T-cell (primary cell): ENCODE measurements around the gene FAM89B. TPM values are rescaled to one million over a fixed set of nuclear protein-coding genes. Genes with fewer than 3 reads are reported as not detected.

Source experiments
- ATAC-seq, 4 experiments: fragments of 200-7000 bp in 3 of 4; fragments of 150-1000 bp in 1 of 4; cut with Tn5 transposase; replicated peaks in 1 of 4; 1 replicate in 3 of 4; 2 replicates in 1 of 4; pipeline ENCODE4 v1.10.0; 2021; ENCODE audit warnings: moderate library complexity in 3 of 4, mild to moderate bottlenecking in 2 of 4, moderate number of reproducible peaks in 1 of 4
- CTCF ChIA-PET, 2 donors: fragments of 300-600 bp; sonication (Branson Sonifier 250); formaldehyde crosslinking; loops; one replicate each; lab custom pipeline; 2022; ENCODE audit warnings: antibody characterized with exemption in 2 of 2; lab: Charles Lee
- POLR2A ChIA-PET, 2 donors: fragments of 300-600 bp; sonication (Branson Sonifier 250); formaldehyde crosslinking; loops; one replicate each; lab custom pipeline; 2022; ENCODE audit warnings: antibody characterized with exemption in 2 of 2; lab: Charles Lee
- DNase-seq, 35 experiments: peaks; one replicate each; pipeline versions ENCODE4 v3.0.0 to v3.0.0-alpha.2; 2013 to 2023
- H3K27ac ChIP-seq: one replicate; pipeline ENCODE4 v1.5.1; 2013; ENCODE audit warnings: low read length
- H3K27me3 ChIP-seq, 2 experiments: replicated peaks in 1 of 2; 1 replicate in 1 of 2; 2 replicates in 1 of 2; pipeline versions ENCODE4 v1.6.1 to v1.7.0; 2013; ENCODE audit warnings: low read length in 1 of 2, mixed read lengths in 1 of 2; ENCODE audit not compliant: control insufficient read depth in 2 of 2, insufficient read depth in 2 of 2; ENCODE audit errors: extremely low read depth in 1 of 2
- H3K36me3 ChIP-seq, 2 donors: 1 replicate in 1 of 2; 2 replicates in 1 of 2; pipeline versions ENCODE4 v1.6.1 to v1.7.0; 2013; ENCODE audit warnings: low read length in 1 of 2; ENCODE audit not compliant: control insufficient read depth in 2 of 2, insufficient read depth in 1 of 2; ENCODE audit errors: extremely low read depth in 1 of 2
- H3K4me1 ChIP-seq, 2 experiments: 1 replicate in 1 of 2; 2 replicates in 1 of 2; pipeline versions ENCODE4 v1.6.1 to v1.7.0; 2013; ENCODE audit warnings: low read length in 2 of 2, mixed read lengths in 1 of 2; ENCODE audit not compliant: insufficient read depth in 2 of 2, control insufficient read depth in 1 of 2; ENCODE audit errors: extremely low read depth in 1 of 2
- H3K4me3 ChIP-seq, 2 donors: 1 replicate in 1 of 2; 2 replicates in 1 of 2; pipeline versions ENCODE4 v1.5.1 to v1.7.0; 2013; ENCODE audit warnings: mild to moderate bottlenecking in 2 of 2, low read length in 1 of 2, moderate library complexity in 1 of 2; ENCODE audit not compliant: control insufficient read depth in 1 of 2; ENCODE audit errors: extremely low read depth in 1 of 2
- H3K9me3 ChIP-seq: 2 replicates; pipeline ENCODE4 v1.7.0; 2013
- H3K27ac Mint-ChIP-seq, 2 donors: one replicate each; pipeline ENCODE4 v1.8.0; 2020 to 2021; ENCODE audit warnings: mild to moderate bottlenecking in 2 of 2, mixed read lengths in 2 of 2
- H3K27me3 Mint-ChIP-seq, 2 donors: one replicate each; pipeline ENCODE4 v1.8.0; 2021 to 2022; ENCODE audit warnings: mixed read lengths in 2 of 2
- H3K36me3 Mint-ChIP-seq: one replicate; pipeline ENCODE4 v1.8.0; 2021; ENCODE audit warnings: mixed read lengths
- H3K4me1 Mint-ChIP-seq, 3 donors: one replicate each; pipeline ENCODE4 v1.8.0; 2020 to 2022; ENCODE audit warnings: mixed read lengths in 3 of 3, mild to moderate bottlenecking in 1 of 3
- H3K4me3 Mint-ChIP-seq, 3 donors: one replicate each; pipeline ENCODE4 v1.8.0; 2020 to 2022; ENCODE audit warnings: mild to moderate bottlenecking in 3 of 3, mixed read lengths in 3 of 3, moderate library complexity in 3 of 3
- H3K9me3 Mint-ChIP-seq, 3 donors: one replicate each; pipeline ENCODE4 v1.8.0; 2020 to 2022; ENCODE audit warnings: mixed read lengths in 3 of 3
- whole genome bisulfite sequencing: methylation state at CpG from one replicate; pipeline ENCODE4 v1.1.5; 2013; ENCODE audit warnings: missing lambda C conversion rate; ENCODE audit not compliant: insufficient coverage; 5-methylcytosine and 5-hydroxymethylcytosine counted together
- total RNA-seq, 35 experiments: library from RNA in 6 of 35; stranded (reverse) in 6 of 35; fragments of 120-200 nt in 1 of 35; gene quantifications; one replicate each; pipeline versions ENCODE4 v1.2.1 to v1.2.4 and lab custom pipeline; 2013 to 2026

FAM89B gene
- total RNA-seq, 5 donors from 2014 or later (not counting 1 experiment from before 2014, with no cell fraction given): 36.3 to 72.9 (median 69.3) TPM

GRCh38 chr11:65623177-65623576 lies 50.8 kb downstream of the FAM89B start:
- Histone ChIP-seq H3K27ac (no peak overlapping the region), H3K4me3 (no peak overlapping the region), H3K4me1 (peaks cover 0 to 38% of the 10 kb centered on the region in 2 experiments), H3K9me3 (no peaks in the 10 kb centered on the region), H3K36me3 (peaks cover 34 to 95% of the 10 kb centered on the region in 2 donors), H3K27me3 (no peaks in the 10 kb centered on the region)
- no peak for DNase-seq
- WGBS: 98% methylated on average over 14 of the region's 14 CpGs
- POLR2A ChIA-PET: interaction anchor here in 1 of 2 donors (0.6 kb wide), 1 partner anchor 26 kb away, joined by 3 read pairs; no protein-coding TSS in a partner anchor
- H3K9me3 Mint-ChIP-seq: no peaks in the 10 kb centered on the region
- no peaks in the 10 kb centered on the region for H3K27me3 Mint-ChIP-seq
- H3K4me1 Mint-ChIP-seq: peaks cover 11 to 22% (median 20%) of the 10 kb centered on the region in 3 donors
- ATAC-seq: no peak
- H3K4me3 Mint-ChIP-seq: no peak overlapping the region
- CTCF ChIA-PET: interaction anchor here in 1 of 2 donors (0.8 kb wide), 1 partner anchor 157 kb away, joined by 3 read pairs; the partner anchor contains the start of gene AP5B1
- H3K36me3 Mint-ChIP-seq: peaks cover 20% of the 10 kb centered on the region
- no peak overlapping the region for H3K27ac Mint-ChIP-seq

Other genes with a start within 250 kb of the FAM89B start
- 10 to 100 TPM; 57.9 to 95.4 (median 91.7) TPM for gene DPF2, start 238.7 kb upstream of the FAM89B start, total RNA-seq
- 1 to 10 TPM in 2 of 5 donors, under 1 TPM in 3; 0.48 to 1.3 (median 0.92) TPM for gene TIGD3, start 217.8 kb upstream of the FAM89B start, total RNA-seq
- 10 to 100 TPM; 18.7 to 72.2 (median 22.6) TPM for gene SLC25A45, start 189.9 kb upstream of the FAM89B start, total RNA-seq
- 10 to 100 TPM; 35.6 to 79.1 (median 77.8) TPM for gene FRMD8, start 185.9 kb upstream of the FAM89B start, total RNA-seq
- gene NEAT1, start 149.7 kb upstream of the FAM89B start, total RNA-seq: 1,000 to 10,000 TPM in 1 of 5 donors, 100 to 1,000 TPM in 4; 368 to 1,017 (median 906) TPM
- gene MALAT1, start 73.5 kb upstream of the FAM89B start, total RNA-seq: over 10,000 TPM; 21,382 to 33,585 (median 22,045) TPM
- gene SCYL1, start 47.5 kb upstream of the FAM89B start, total RNA-seq: 10 to 100 TPM; 66.4 to 96.8 (median 76.8) TPM
- 100 to 1,000 TPM; 200 to 364 (median 284) TPM for gene LTBP3, start 14.2 kb upstream of the FAM89B start, total RNA-seq
- 10 to 100 TPM; 32.5 to 36.9 (median 34.5) TPM for gene ZNRD2, start 2.1 kb upstream of the FAM89B start, total RNA-seq
- gene EHBP1L1, start 3.5 kb downstream of the FAM89B start, total RNA-seq: 100 to 1,000 TPM; 115 to 170 (median 150) TPM
- gene KCNK7, start 23.3 kb downstream of the FAM89B start, total RNA-seq: 1 to 10 TPM; 2.3 to 8.0 (median 3.6) TPM
- 100 to 1,000 TPM in 2 of 5 donors, 10 to 100 TPM in 3; 60.8 to 110 (median 84.0) TPM for gene MAP3K11, start 41.7 kb downstream of the FAM89B start, total RNA-seq
- gene PCNX3, start 43.2 kb downstream of the FAM89B start, total RNA-seq: 10 to 100 TPM; 54.2 to 74.7 (median 66.8) TPM
- gene SIPA1, start 65.6 kb downstream of the FAM89B start, total RNA-seq: 100 to 1,000 TPM; 179 to 285 (median 200) TPM
- 100 to 1,000 TPM; 155 to 302 (median 172) TPM for gene RELA, start 90.4 kb downstream of the FAM89B start, total RNA-seq
- 100 to 1,000 TPM in 4 of 5 donors, 10 to 100 TPM in 1; 99.9 to 111 (median 104) TPM for gene KAT5, start 139.7 kb downstream of the FAM89B start, total RNA-seq
- gene RNASEH2C, start 148.3 kb downstream of the FAM89B start, total RNA-seq: 10 to 100 TPM; 35.8 to 77.4 (median 70.7) TPM
- 10 to 100 TPM; 17.7 to 31.6 (median 30.1) TPM for gene AP5B1, start 208.4 kb downstream of the FAM89B start, total RNA-seq
- gene OVOL1, start 214.5 kb downstream of the FAM89B start, total RNA-seq: under 1 TPM in 2 of 5 donors, not detected in 3; 0.12 to 0.13 TPM